OCI-LY7 (cell line): ENCODE results near the gene GLRA2.

ENCODE experiments used
- CTCF ChIP-seq: fragments of 200-600 bp; sonication (generic); conservative IDR thresholded peaks from 2 replicates; pipeline ENCODE4 v1.5.1; 2014; ENCODE audit warnings: mild to moderate bottlenecking, antibody characterized with exemption, low read length, moderate library complexity, mixed read lengths
- EZH2phosphoT487 ChIP-seq: fragments of 200-600 bp; sonication (generic); IDR thresholded peaks from 2 replicates; pipeline ENCODE4 v1.6.1; 2018; ENCODE audit warnings: low read depth, borderline replicate concordance, mild to moderate bottlenecking, mixed run types, antibody characterized with exemption, low read length, moderate library complexity, mixed read lengths

GRCh38 chrX:14673764-14674163 lies 144.4 kb downstream of the GLRA2 start:
- TF ChIP-seq CTCF (no peak), EZH2phosphoT487 (no peak)
